Measurements from ENCODE around the gene LINGO3. TPM values are rescaled to one million over a fixed set of nuclear protein-coding genes. Genes with fewer than 3 reads are reported as not detected.

LINGO3 gene
- total RNA-seq, 4 donors from 2014 or later, result not detected

DNA sequence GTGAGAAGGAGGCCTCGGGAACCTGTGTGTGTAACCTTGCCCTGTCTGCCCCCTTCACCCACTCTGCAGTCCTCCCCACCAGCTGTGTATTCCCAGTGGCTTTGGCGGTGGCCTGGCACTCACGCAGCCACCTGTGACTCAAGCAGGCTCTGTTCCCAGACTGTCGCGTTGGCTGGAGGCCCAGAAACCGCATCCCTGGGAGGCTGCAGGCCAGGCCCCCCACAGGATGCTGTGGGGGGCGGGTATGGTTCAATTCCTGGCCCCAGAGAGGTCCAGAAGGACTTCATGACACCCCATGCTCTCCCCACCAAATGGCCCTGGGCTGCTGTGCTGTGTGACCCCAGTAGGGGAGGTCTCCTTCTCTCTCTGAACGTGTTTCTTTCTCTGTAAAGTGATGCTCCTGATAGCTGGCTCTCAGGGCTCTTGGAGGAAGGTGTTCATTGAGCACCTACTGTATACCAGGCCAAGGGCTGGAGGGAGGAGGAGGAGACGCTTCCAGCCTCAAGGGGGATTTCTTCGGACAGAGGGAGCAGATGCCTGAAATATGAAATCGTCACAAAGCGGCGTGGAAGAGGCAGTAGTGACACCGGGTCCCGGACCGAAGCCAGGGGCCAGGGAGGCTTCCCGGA lies 1.9 kb upstream of the LINGO3 start:
- TF ChIP-seq, protein P1, sequence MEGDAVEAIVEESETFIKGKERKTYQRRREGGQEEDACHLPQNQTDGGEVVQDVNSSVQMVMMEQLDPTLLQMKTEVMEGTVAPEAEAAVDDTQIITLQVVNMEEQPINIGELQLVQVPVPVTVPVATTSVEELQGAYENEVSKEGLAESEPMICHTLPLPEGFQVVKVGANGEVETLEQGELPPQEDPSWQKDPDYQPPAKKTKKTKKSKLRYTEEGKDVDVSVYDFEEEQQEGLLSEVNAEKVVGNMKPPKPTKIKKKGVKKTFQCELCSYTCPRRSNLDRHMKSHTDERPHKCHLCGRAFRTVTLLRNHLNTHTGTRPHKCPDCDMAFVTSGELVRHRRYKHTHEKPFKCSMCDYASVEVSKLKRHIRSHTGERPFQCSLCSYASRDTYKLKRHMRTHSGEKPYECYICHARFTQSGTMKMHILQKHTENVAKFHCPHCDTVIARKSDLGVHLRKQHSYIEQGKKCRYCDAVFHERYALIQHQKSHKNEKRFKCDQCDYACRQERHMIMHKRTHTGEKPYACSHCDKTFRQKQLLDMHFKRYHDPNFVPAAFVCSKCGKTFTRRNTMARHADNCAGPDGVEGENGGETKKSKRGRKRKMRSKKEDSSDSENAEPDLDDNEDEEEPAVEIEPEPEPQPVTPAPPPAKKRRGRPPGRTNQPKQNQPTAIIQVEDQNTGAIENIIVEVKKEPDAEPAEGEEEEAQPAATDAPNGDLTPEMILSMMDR (IDR thresholded peaks at IDR 0.05), result no peak
- TF ChIP-seq POLR2AphosphoS5 (IDR thresholded peaks at IDR 0.05) (no peak), POLR2A (IDR thresholded peaks at IDR 0.05; ENCODE audit: low read depth) (no peak)
- Histone ChIP-seq H3K27ac (replicated peaks in 1 of 4) (no peak overlapping the region), H3K4me3 (no peak overlapping the region), H3K36me3 (no peaks in the 10 kb centered on the region), H3K27me3 (peaks cover 4 to 90% (median 41%) of the 10 kb centered on the region in 4 donors), H3K4me1 (peaks cover 0 to 15% (median 10%) of the 10 kb centered on the region in 4 donors), H3K9me3 (peaks cover 0 to 5% (median 2%) of the 10 kb centered on the region in 4 donors)
- intact Hi-C loops (cut with DNase I), result no loop called here
- DNase-seq (ENCODE audit: extremely low spot score), result no peak
- 75% methylated on average over 10 of the region's 17 CpGs for WGBS

DNA sequence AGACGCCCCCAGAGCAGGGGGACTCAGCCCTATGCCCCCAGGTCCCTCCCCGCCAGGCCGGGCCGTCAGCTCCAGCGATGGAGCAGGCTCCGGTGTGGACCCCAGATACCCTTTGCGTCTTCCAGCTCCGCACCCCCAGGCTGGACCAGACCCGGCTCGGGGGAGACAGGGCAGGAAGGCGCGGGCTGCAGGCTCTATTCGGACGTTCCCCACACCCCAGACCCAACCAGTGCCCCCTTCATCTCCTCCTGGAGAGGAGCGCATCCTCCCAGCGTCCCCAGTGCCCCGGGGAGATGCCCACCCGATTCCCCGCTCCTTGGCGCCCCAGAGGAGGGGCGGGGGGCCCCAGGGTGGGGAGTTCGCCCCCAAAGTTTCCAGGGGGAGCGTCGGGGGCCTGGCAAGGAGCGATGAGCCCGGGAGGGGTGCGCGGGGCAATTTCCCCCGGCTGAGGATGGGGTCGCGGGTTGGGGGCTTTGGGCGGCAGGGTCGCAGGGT lies 389 bp downstream of the LINGO3 start:
- WGBS, result 25% methylated on average over 11 of the region's 33 CpGs
- no peaks in the 10 kb centered on the region for H3K9me3 ChIP-seq
- no peak overlapping the region for H3K27ac ChIP-seq (replicated peaks in 1 of 4)
- H3K27me3 ChIP-seq, result peaks cover 4 to 95% (median 44%) of the 10 kb centered on the region in 4 donors
- intact Hi-C loops (cut with DNase I), result no loop called here
- no peaks in the 10 kb centered on the region for H3K36me3 ChIP-seq
- DNase-seq (ENCODE audit: extremely low spot score), result no peak
- no peak for TF ChIP-seq EP300 (IDR thresholded peaks at IDR 0.05)
- no peak for TF ChIP-seq POLR2AphosphoS5 (IDR thresholded peaks at IDR 0.05)
- TF ChIP-seq, protein P1 (IDR thresholded peaks at IDR 0.05), result no peak
- no peak for TF ChIP-seq POLR2A (IDR thresholded peaks at IDR 0.05; ENCODE audit: low read depth)
- H3K4me3 ChIP-seq, result peak overlapping the region in 2 of 4 donors; percentile 18 to 40
- H3K4me1 ChIP-seq, result peaks cover 2 to 21% (median 15%) of the 10 kb centered on the region in 4 donors

DNA sequence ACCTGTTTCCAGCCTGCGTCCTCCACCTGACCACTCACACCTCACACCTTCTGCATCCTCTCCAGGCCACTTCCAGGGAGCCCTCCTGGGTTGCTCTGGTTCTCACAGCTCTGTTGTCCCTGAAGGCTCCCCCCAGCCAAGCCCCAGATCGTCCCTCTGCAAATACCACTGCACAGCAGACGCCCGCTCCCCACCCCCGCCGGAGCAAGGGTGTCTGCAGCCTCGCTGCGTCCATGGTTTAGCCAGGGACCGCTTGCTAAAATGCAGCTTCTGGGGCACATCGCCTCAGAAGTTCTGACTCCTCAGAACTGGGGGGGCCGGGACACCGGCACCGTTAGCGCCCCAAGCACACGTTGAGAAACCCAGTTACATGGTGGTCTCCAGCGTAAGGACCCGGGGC lies 983 bp downstream of the LINGO3 start:
- Histone ChIP-seq H3K27me3 (peaks cover 4 to 95% (median 45%) of the 10 kb centered on the region in 4 donors), H3K4me3 (no peak overlapping the region), H3K9me3 (no peaks in the 10 kb centered on the region), H3K4me1 (peaks cover 7 to 26% (median 20%) of the 10 kb centered on the region in 4 donors), H3K36me3 (no peaks in the 10 kb centered on the region), H3K27ac (replicated peaks in 1 of 4) (no peak overlapping the region)
- DNase-seq (ENCODE audit: extremely low spot score), result no peak
- intact Hi-C loops (cut with DNase I), result no loop called here
- 74% methylated on average over 17 of the region's 17 CpGs for WGBS
- TF ChIP-seq EP300 (IDR thresholded peaks at IDR 0.05) (no peak), POLR2AphosphoS5 (IDR thresholded peaks at IDR 0.05) (no peak), POLR2A (IDR thresholded peaks at IDR 0.05; ENCODE audit: low read depth) (no peak)
- TF ChIP-seq, protein P1 (IDR thresholded peaks at IDR 0.05), result no peak

DNA sequence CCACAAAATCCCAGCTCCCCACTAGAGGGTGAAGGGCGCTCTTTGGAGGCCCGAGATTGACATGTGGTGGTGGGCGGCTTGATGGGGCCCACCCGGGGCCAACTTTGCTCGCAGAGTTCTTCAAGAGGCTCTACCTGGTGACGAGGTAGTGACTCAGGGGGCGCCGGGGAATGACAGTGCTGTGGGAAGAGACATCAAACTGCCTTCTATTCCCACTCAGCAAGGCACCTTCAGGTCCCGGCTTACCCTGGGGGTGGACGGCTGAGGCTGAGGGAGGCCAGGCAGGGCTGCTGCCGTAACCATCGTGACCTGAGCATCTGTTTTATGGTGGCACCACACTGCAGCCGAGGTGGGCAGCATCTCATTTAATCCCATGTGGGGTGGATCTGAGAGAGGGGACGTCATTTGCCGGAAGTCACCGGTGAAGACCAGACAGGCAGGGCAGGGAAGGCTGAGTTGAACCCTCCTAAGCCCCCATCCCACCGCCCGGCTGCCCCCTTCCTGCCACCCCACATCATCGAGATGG lies 1.6 kb downstream of the LINGO3 start:
- TF ChIP-seq, protein P1 (IDR thresholded peaks at IDR 0.05), result no peak
- no peak for TF ChIP-seq POLR2A (IDR thresholded peaks at IDR 0.05; ENCODE audit: low read depth)
- no peak for TF ChIP-seq POLR2AphosphoS5 (IDR thresholded peaks at IDR 0.05)
- H3K36me3 ChIP-seq, result no peaks in the 10 kb centered on the region
- no peak for DNase-seq (ENCODE audit: extremely low spot score)
- H3K4me3 ChIP-seq, result no peak overlapping the region
- 89% methylated on average over 7 of the region's 19 CpGs for WGBS
- no peak overlapping the region for H3K27ac ChIP-seq (replicated peaks in 1 of 4)
- H3K27me3 ChIP-seq, result peaks cover 4 to 92% (median 44%) of the 10 kb centered on the region in 4 donors
- peaks cover 7 to 26% (median 20%) of the 10 kb centered on the region in 4 donors for H3K4me1 ChIP-seq
- intact Hi-C loops (cut with DNase I), result no loop called here
- H3K9me3 ChIP-seq, result no peaks in the 10 kb centered on the region
